Measurements from ENCODE around the gene FGF1. TPM values are rescaled to one million over a fixed set of nuclear protein-coding genes. Genes with fewer than 3 reads are reported as not detected.

The FGF1 gene
- polyA plus RNA-seq, 1 of the 3 experiments (the other 2 are of a cell fraction): 5.3 TPM

- H4K20me1 ChIP-seq (ENCODE audit: insufficient read depth): no peaks in the 10 kb centered on the region
- no peaks in the 10 kb centered on the region for H3K27me3 ChIP-seq (ENCODE audit: insufficient read depth)
- TF ChIP-seq ZBTB33 (IDR thresholded peaks at IDR 0.05; ENCODE audit: borderline replicate concordance, low read depth): no peak
- TF ChIP-seq GATA2 (CRISPR knock-in tag; IDR thresholded peaks at IDR 0.05): no peak
- TF ChIP-seq JUND (IDR thresholded peaks at IDR 0.05): no peak
- TF ChIP-seq SMC3 (IDR thresholded peaks at IDR 0.05; ENCODE audit: low read depth, low read length): no peak
- no peak for TF ChIP-seq CTCF (IDR thresholded peaks at IDR 0.05)
- TF ChIP-seq MXI1 (IDR thresholded peaks at IDR 0.05; ENCODE audit: low read depth, low read length): no peak
- TF ChIP-seq TCF12 (IDR thresholded peaks at IDR 0.05): no peak
- no peak for TF ChIP-seq NRF1 (IDR thresholded peaks at IDR 0.05; ENCODE audit: low read depth, low read length)
- no peak for TF ChIP-seq FOSL2 (IDR thresholded peaks at IDR 0.05; ENCODE audit: borderline replicate concordance, low read depth)
- no peaks in the 10 kb centered on the region for H3K9me3 ChIP-seq
- no peaks in the 10 kb centered on the region for H3K4me1 ChIP-seq (ENCODE audit: control insufficient read depth in 1 of 2, insufficient read depth in 2 of 2, low read depth in 1 of 2, low read length in 1 of 2)
- H3F3A ChIP-seq (replicated peaks; ENCODE audit: insufficient read depth): peaks cover 4% of the 10 kb centered on the region
- no peak for DNase-seq
- H3K4me3 ChIP-seq (ENCODE audit: low read depth in 2 of 2, low read length in 1 of 2): no peak overlapping the region
- H2AFZ ChIP-seq (ENCODE audit: low read depth): no peak overlapping the region
- H3K9ac ChIP-seq: no peak overlapping the region
- CTCF ChIA-PET: interaction anchor here (0.8 to 3.4 kb wide), 3 partner anchors 12 to 410 kb away, joined by 3 to 23 read pairs (median 3); no protein-coding TSS in a partner anchor
- H3K36me3 ChIP-seq (replicated peaks in 1 of 2; ENCODE audit: control insufficient read depth in 1 of 2, insufficient read depth in 2 of 2, low read length in 1 of 2): no peaks in the 10 kb centered on the region
- POLR2A ChIA-PET: no interaction called here
- no peak overlapping the region for H3K4me2 ChIP-seq
- no peaks in the 10 kb centered on the region for H3K79me2 ChIP-seq (ENCODE audit: insufficient read depth)
- peak overlapping the region in 1 of 2 experiments; percentile 5; a peak in 1 of 4 replicates for H3K27ac ChIP-seq (ENCODE audit: low read depth in 2 of 2, low read length in 1 of 2)
- WGBS (ENCODE audit: low lambda C conversion rate): 85% methylated on average over 7 of the region's 7 CpGs
- H3K9me2 ChIP-seq: no peaks in the 10 kb centered on the region
Measured at GRCh38 chr5:142561486-142562097, 124.3 kb downstream of the FGF1 start.

GRCh38 chr5:142561029-142561428, 124.9 kb downstream of the FGF1 start:
- H3K36me3 ChIP-seq (replicated peaks in 1 of 2; ENCODE audit: control insufficient read depth in 1 of 2, insufficient read depth in 2 of 2, low read length in 1 of 2): no peaks in the 10 kb centered on the region
- no peak overlapping the region for H3K4me3 ChIP-seq (ENCODE audit: low read depth in 2 of 2, low read length in 1 of 2)
- ChIA-PET POLR2A (no interaction called here), CTCF (interaction anchor here (0.8 to 3.4 kb wide), 3 partner anchors 12 to 410 kb away, joined by 3 to 23 read pairs (median 3); no protein-coding TSS in a partner anchor)
- H3K4me2 ChIP-seq: no peak overlapping the region
- peaks cover 4% of the 10 kb centered on the region for H3F3A ChIP-seq (replicated peaks; ENCODE audit: insufficient read depth)
- no peaks in the 10 kb centered on the region for H4K20me1 ChIP-seq (ENCODE audit: insufficient read depth)
- no peaks in the 10 kb centered on the region for H3K79me2 ChIP-seq (ENCODE audit: insufficient read depth)
- no peaks in the 10 kb centered on the region for H3K4me1 ChIP-seq (ENCODE audit: control insufficient read depth in 1 of 2, insufficient read depth in 2 of 2, low read depth in 1 of 2, low read length in 1 of 2)
- no peaks in the 10 kb centered on the region for H3K9me3 ChIP-seq
- H3K27ac ChIP-seq (ENCODE audit: low read depth in 2 of 2, low read length in 1 of 2): peak overlapping the region in 1 of 2 experiments; percentile 5; a peak in 1 of 4 replicates
- no peak overlapping the region for H3K9ac ChIP-seq
- H2AFZ ChIP-seq (ENCODE audit: low read depth): no peak overlapping the region
- WGBS (ENCODE audit: low lambda C conversion rate): 85% methylated on average over 2 of the region's 2 CpGs
- DNase-seq: no peak
- H3K27me3 ChIP-seq (ENCODE audit: insufficient read depth): no peaks in the 10 kb centered on the region
- H3K9me2 ChIP-seq: no peaks in the 10 kb centered on the region
- TF ChIP-seq POLR2AphosphoS5 (IDR thresholded peaks at IDR 0.05; ENCODE audit: low read depth, low read length) (no peak), GATA2 (CRISPR knock-in tag; IDR thresholded peaks at IDR 0.05) (no peak), IRF3 (IDR thresholded peaks at IDR 0.05; ENCODE audit: low read depth, low read length) (no peak), FOXJ3 (CRISPR knock-in tag; IDR thresholded peaks at IDR 0.05) (no peak), TAF1 (IDR thresholded peaks at IDR 0.05; ENCODE audit: borderline replicate concordance, low read depth, low read length) (no peak), EP300 (IDR thresholded peaks at IDR 0.05; ENCODE audit: borderline replicate concordance in 1 of 2, low read depth in 1 of 2, low read length in 1 of 2) (no peak), CHD2 (IDR thresholded peaks at IDR 0.05; ENCODE audit: low read length, partially characterized antibody) (no peak), EZH2phosphoT487 (IDR thresholded peaks at IDR 0.05; ENCODE audit: borderline replicate concordance, low read depth) (no peak), PBX3 (IDR thresholded peaks at IDR 0.05) (no peak), RCOR1 (IDR thresholded peaks at IDR 0.05; ENCODE audit: low read length) (no peak), FOSL2 (IDR thresholded peaks at IDR 0.05; ENCODE audit: borderline replicate concordance, low read depth) (no peak)
